GM12873 (cell line): ENCODE measurements around the gene LPIN2.

Source experiments
- TF ChIP-seq, protein P1 (sequence below): IDR thresholded peaks from 2 replicates; pipeline ENCODE4 v1.5.1; 2012; ENCODE audit warnings: low read depth, mild to moderate bottlenecking, moderate library complexity, low read length, control low read depth; ENCODE audit not compliant: insufficient read depth; ENCODE audit errors: missing control alignments

LPIN2 gene

DNA sequence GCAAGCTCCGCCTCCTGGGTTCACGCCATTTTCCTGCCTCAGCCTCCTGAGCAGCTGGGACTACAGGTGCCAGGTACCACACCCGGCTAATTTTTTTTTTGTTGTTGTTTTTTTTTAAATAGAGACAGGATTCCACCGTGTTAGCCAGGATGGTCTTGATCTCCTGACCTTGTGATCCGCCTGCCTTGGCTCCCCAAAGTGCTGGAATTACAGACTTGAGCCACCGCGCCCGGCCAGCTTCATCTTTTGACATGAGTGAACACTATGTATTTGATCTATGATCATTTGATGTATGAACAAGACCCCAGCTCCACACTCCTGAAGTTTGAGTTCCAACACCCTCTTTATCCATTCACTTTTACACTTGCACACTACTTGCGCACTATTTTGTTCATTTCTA is 43.4 kb upstream of the LPIN2 start:
- TF ChIP-seq, protein P1, sequence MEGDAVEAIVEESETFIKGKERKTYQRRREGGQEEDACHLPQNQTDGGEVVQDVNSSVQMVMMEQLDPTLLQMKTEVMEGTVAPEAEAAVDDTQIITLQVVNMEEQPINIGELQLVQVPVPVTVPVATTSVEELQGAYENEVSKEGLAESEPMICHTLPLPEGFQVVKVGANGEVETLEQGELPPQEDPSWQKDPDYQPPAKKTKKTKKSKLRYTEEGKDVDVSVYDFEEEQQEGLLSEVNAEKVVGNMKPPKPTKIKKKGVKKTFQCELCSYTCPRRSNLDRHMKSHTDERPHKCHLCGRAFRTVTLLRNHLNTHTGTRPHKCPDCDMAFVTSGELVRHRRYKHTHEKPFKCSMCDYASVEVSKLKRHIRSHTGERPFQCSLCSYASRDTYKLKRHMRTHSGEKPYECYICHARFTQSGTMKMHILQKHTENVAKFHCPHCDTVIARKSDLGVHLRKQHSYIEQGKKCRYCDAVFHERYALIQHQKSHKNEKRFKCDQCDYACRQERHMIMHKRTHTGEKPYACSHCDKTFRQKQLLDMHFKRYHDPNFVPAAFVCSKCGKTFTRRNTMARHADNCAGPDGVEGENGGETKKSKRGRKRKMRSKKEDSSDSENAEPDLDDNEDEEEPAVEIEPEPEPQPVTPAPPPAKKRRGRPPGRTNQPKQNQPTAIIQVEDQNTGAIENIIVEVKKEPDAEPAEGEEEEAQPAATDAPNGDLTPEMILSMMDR = no peak

DNA sequence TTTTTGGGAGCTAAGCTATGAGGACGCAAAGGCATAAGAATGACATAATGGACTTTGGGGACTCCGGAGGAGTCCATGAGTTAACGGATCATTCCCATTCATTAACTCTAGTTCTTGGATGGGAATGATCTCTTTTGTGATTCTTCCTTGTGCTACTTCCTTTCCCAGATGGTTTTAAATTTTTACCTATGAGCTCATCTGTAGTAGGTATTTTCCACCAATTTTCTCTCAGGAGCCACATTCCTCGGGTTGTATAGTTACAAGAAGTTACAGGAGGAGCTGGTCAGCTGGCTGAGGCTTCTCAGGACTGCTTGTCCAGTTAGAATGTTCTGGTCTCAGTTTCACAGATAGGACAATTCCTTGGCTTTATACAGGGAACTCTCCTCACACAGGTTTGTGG is 42.9 kb upstream of the LPIN2 start:
- TF ChIP-seq, protein P1 = no peak

DNA sequence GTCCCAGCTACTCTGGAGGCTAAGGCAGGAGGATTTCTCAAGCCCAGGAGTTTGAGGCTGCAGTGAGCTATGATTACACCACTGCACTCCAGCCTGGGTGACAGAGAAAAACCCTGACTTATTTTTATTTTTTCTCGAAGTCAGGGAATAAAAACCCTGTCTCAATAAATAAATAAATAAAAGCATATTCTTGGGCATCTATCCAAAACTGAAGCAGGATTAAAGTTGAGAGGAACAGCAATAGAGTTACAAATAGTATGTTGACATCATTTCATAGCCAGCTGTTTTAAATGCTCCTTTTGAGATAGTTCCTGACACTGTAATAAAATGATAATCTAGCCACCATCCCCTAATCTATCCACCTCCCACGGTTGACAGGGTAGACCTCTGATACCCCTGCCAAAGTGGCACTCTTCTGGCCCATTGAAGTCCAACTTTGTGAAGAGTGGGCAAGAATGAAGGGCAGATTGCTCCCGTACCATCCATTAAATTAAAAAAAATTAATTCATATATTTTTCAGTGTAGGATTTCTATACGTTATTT is 42.3 kb upstream of the LPIN2 start:
- TF ChIP-seq, protein P1 = no peak

DNA sequence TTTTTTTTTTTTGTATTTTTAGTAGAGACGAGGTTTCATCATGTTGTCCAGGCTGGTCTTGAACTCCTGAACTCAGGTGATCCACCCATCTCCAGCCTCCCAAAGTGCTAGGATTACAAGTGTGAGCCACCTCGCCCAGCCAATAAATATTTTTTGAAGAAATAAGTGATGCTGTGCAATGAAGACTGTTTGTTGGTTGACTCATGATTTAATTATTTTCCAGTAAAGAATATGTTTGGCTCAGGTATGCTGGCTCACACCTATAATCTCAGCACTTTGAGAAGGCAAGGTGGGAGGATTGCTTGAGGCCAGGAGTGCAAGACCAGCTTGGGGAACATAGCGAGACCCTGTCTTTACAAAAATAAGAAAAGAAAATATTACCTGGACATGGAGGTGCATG is 41.8 kb upstream of the LPIN2 start:
- TF ChIP-seq, protein P1 = no peak

DNA sequence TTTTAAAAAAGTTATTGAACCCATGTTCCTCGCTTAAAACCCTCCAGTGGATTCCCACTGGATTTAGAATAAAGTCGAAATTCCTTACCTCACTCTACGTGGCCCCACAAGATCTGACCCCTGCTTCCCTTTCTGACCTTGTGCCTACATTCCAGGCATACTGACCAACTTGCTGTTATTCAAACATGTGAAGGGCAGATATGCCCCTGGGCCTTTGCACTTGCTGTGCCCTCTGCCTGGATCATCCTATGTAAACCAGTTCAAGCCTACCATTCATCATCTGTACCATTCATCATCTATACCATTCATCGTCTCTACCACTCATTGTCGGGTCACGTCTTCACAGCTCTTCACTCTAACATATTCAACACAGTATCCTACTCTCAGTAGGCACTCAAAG is 41.3 kb upstream of the LPIN2 start:
- TF ChIP-seq, protein P1 = no peak

DNA sequence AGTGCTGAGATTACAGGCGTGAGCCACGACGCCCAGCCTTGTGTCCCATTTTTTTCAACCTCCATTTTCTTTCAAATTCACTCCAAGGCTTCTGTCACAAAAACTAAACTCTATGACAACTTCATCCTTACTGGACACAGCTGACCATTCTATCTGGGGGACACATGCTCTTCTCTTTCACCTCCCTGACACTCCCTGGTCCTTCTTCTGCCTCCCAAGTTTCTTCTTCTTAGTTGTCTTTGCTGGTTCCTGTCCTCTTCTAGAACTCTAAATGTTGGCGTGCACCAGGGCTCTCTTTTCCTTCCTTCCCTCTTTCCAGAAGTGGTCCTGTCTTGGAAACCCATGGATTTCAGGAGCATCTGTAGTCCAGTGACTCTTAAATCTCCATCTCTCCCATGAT is 40.1 kb upstream of the LPIN2 start:
- TF ChIP-seq, protein P1 = no peak

DNA sequence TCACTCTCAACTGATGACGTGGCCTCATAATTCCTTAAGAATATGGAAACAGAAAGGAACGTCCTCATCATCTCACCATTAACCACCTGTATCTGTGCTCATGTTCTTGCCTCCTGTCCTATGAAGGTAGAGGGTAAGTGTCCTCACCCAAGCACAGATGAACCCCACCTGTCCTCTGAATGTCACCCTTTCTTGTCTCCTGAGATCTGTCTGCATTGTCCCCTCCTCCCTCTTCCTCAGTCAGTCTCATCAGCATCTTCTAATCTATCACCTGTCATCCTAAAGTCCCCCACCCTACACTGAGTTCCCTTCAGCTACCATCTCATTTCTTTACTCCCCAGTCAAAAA is 39.4 kb upstream of the LPIN2 start:
- TF ChIP-seq, protein P1 = no peak

DNA sequence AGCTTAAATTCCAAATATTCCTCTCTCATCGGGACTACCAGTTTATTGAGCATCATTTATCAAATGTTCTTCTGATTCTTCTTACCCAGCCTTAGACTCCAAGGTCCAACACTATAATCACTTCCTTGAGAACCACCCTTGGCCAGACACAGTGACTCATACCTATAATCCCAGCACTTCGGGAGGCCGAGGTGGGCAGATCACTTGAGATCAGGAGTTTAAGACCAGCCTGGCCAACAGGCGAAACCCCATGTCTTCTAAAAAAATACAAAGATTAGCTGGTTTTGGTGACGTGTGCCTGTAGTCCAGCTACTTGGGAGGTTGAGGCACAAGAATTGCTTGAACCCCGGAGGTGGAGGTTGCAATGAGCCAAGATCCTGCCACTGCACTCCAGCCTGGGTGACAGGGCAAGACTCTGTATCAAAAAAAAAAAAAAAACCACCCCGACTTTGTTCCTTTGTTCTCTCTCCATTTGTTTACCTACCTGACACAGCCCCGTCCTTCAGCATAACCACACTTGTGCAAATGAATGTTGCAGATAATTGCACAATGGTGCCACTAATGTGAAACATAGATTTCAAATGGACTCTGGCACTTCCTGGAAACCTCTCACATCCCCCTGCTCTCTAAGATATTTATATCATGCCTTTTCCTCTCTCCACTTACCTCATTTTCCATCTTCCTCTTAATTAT is 38.9 kb upstream of the LPIN2 start:
- TF ChIP-seq, protein P1 = no peak
